Smooth muscle cell (in vitro differentiated cells): Measurements from ENCODE around the gene SLC66A1. TPM values are rescaled to one million over a fixed set of nuclear protein-coding genes. Genes with fewer than 3 reads are reported as not detected.

Experiments
- DNase-seq: peaks from one replicate; lab custom pipeline; 2025; ENCODE audit not compliant: unreplicated experiment; lab: John Stamatoyannopoulos, UW
- H2AFZ ChIP-seq: fragments of 200-600 bp; sonication (generic); 2 replicates; pipeline ENCODE4 v1.6.0; 2016; ENCODE audit warnings: antibody characterized with exemption, low read depth, mild to moderate bottlenecking
- H3F3A ChIP-seq: fragments of 200-600 bp; sonication (generic); 2 replicates; pipeline ENCODE4 v1.6.0; 2017; ENCODE audit warnings: antibody characterized with exemption, low read depth
- H3K27ac ChIP-seq: fragments of 200-600 bp; sonication (generic); 2 replicates; pipeline ENCODE4 v1.5.1; 2016; ENCODE audit warnings: low read depth, mild to moderate bottlenecking
- H3K27me3 ChIP-seq: fragments of 200-600 bp; sonication (generic); 2 replicates; pipeline ENCODE4 v1.6.1; 2016; ENCODE audit warnings: low read depth, mild to moderate bottlenecking
- H3K36me3 ChIP-seq: fragments of 200-600 bp; sonication (generic); 2 replicates; pipeline ENCODE4 v1.5.1; 2016; ENCODE audit warnings: low read depth
- H3K4me1 ChIP-seq: fragments of 200-600 bp; sonication (generic); 2 replicates; pipeline ENCODE4 v1.5.1; 2016; ENCODE audit warnings: low read depth
- H3K4me2 ChIP-seq: fragments of 200-600 bp; sonication (generic); 2 replicates; pipeline ENCODE4 v1.6.0; 2016; ENCODE audit warnings: mild to moderate bottlenecking
- H3K4me3 ChIP-seq: fragments of 200-600 bp; sonication (generic); 2 replicates; pipeline ENCODE4 v1.5.1; 2016; ENCODE audit warnings: mild to moderate bottlenecking
- H3K79me2 ChIP-seq: fragments of 200-600 bp; sonication (generic); 2 replicates; pipeline ENCODE4 v1.6.0; 2016; ENCODE audit warnings: low read depth, mild to moderate bottlenecking
- H3K9ac ChIP-seq: fragments of 200-600 bp; sonication (generic); 2 replicates; pipeline ENCODE4 v1.6.0; 2016; ENCODE audit warnings: low read depth
- H3K9me3 ChIP-seq: fragments of 200-600 bp; sonication (generic); replicated peaks from 2 replicates; pipeline ENCODE4 v1.5.1; 2016; ENCODE audit warnings: low read depth
- H4K20me1 ChIP-seq: fragments of 200-600 bp; sonication (generic); 2 replicates; pipeline ENCODE4 v1.6.0; 2016; ENCODE audit warnings: low read depth
- CTCF ChIP-seq: fragments of 200-600 bp; sonication (generic); IDR thresholded peaks from 2 replicates; pipeline ENCODE4 v1.5.1; 2017; ENCODE audit warnings: borderline replicate concordance, mild to moderate bottlenecking, antibody characterized with exemption; ENCODE audit not compliant: insufficient read depth, poor library complexity, severe bottlenecking
- WGBS: methylation state at CpG from one replicate; pipeline ENCODE4 v1.1.7; 2016; ENCODE audit warnings: low lambda C conversion rate; 5-methylcytosine and 5-hydroxymethylcytosine counted together
- polyA plus RNA-seq: library from polyadenylated mRNA; unstranded; fragments of >200 nt; fragmentation: Nextera tagmentation; extraction: Ambion mirVana; gene quantifications from 2 replicates; pipeline ENCODE4 v1.2.1, GENCODE V29; 2016
- total RNA-seq: library from RNA; depleted of rRNA; stranded (reverse); fragments of >200 nt; gene quantifications from 2 replicates; pipeline ENCODE4 v1.2.3, GENCODE V29; 2014

Gene SLC66A1
- total and polyA plus RNA-seq, 2 experiments from 2014 or later, result 21.9 to 23.9 TPM

- Histone ChIP-seq H3K36me3 (peaks cover 4% of the 10 kb centered on the region), H4K20me1 (peaks cover 64% of the 10 kb centered on the region), H3K27me3 (no peaks in the 10 kb centered on the region), H3F3A (no peaks in the 10 kb centered on the region), H3K4me3 (no peak overlapping the region), H3K4me2 (no peak overlapping the region), H2AFZ (no peak overlapping the region), H3K9ac (no peak overlapping the region), H3K79me2 (peaks cover 4% of the 10 kb centered on the region), H3K4me1 (no peaks in the 10 kb centered on the region), H3K27ac (no peak overlapping the region), H3K9me3 (no peaks in the 10 kb centered on the region)
- WGBS, result 100% methylated on average over 5 of the region's 5 CpGs
- no peak for TF ChIP-seq CTCF
- no peak for DNase-seq
Measured at GRCh38 chr1:19350566-19350965, 38.4 kb downstream of the SLC66A1 start.

GRCh38 chr1:19351873-19352272 is 39.7 kb downstream of the SLC66A1 start:
- Histone ChIP-seq H3K9ac (no peak overlapping the region), H3K79me2 (peaks cover 4% of the 10 kb centered on the region), H3K4me1 (no peaks in the 10 kb centered on the region), H3K36me3 (peaks cover 4% of the 10 kb centered on the region), H4K20me1 (peaks cover 73% of the 10 kb centered on the region), H3K4me3 (no peak overlapping the region), H3F3A (no peaks in the 10 kb centered on the region), H3K27ac (no peak overlapping the region), H3K27me3 (no peaks in the 10 kb centered on the region), H2AFZ (no peak overlapping the region), H3K4me2 (no peak overlapping the region), H3K9me3 (no peaks in the 10 kb centered on the region)
- no peak for TF ChIP-seq CTCF
- no peak for DNase-seq
- 98% methylated on average over 10 of the region's 10 CpGs for WGBS

GRCh38 chr1:19352839-19353238 is 40.7 kb downstream of the SLC66A1 start:
- no peaks in the 10 kb centered on the region for H3F3A ChIP-seq

More at GRCh38 chr1:19352839-19353238, 40.7 kb downstream of the SLC66A1 start:
- H2AFZ ChIP-seq, result no peak overlapping the region
- WGBS, result over 99% methylated on average over 14 of the region's 14 CpGs
- no peaks in the 10 kb centered on the region for H3K27me3 ChIP-seq
- H3K79me2 ChIP-seq, result peaks cover 4% of the 10 kb centered on the region
- no peaks in the 10 kb centered on the region for H3K4me1 ChIP-seq
- H3K36me3 ChIP-seq, result peaks cover 4% of the 10 kb centered on the region
- no peak overlapping the region for H3K9ac ChIP-seq
- no peak overlapping the region for H3K4me2 ChIP-seq
- no peak overlapping the region for H3K4me3 ChIP-seq
- no peak for TF ChIP-seq CTCF
- no peak for DNase-seq
- H3K27ac ChIP-seq, result no peak overlapping the region
- H4K20me1 ChIP-seq, result peaks cover 73% of the 10 kb centered on the region
- H3K9me3 ChIP-seq, result no peaks in the 10 kb centered on the region
